ENCODE results near the gene NECTIN1.

- TF ChIP-seq CTCF (IDR thresholded peaks at IDR 0.05) = no peak
- TF ChIP-seq POLR2A (IDR thresholded peaks at IDR 0.05) = peak; percentile 6
Measured at GRCh38 chr11:119729951-119730613, 1.1 kb upstream of the NECTIN1 start.

Data from right lobe of liver (tissue), 4 donors.